WTC11 (cell line): Measurements from ENCODE around the gene AKR1C8.

Experiments used
- ATF1 ChIP-seq: sonication (generic); formaldehyde crosslinking; IDR thresholded peaks from 2 replicates; pipeline ENCODE4 v1.8.1; 2023; ENCODE audit warnings: mild to moderate bottlenecking, moderate library complexity, missing genetic modification reagents
- CREB1 ChIP-seq: sonication (generic); formaldehyde crosslinking; IDR thresholded peaks from 2 replicates; pipeline ENCODE4 v1.8.0; 2023; ENCODE audit warnings: mild to moderate bottlenecking, missing genetic modification reagents
- CTCF ChIP-seq: fragments of 200-600 bp; IDR thresholded peaks from 2 replicates; pipeline ENCODE4 v1.8.0; 2022; ENCODE audit warnings: antibody characterized with exemption
- ELF4 ChIP-seq: sonication (generic); formaldehyde crosslinking; IDR thresholded peaks from 2 replicates; pipeline ENCODE4 v1.8.1; 2022; ENCODE audit warnings: low read depth, mild to moderate bottlenecking, moderate library complexity, missing genetic modification reagents
- ESRRA ChIP-seq: sonication (generic); formaldehyde crosslinking; IDR thresholded peaks from 2 replicates; pipeline ENCODE4 v1.8.1; 2022; ENCODE audit warnings: mild to moderate bottlenecking, missing genetic modification reagents, borderline replicate concordance
- FOXJ3 ChIP-seq: sonication (generic); formaldehyde crosslinking; IDR thresholded peaks from 2 replicates; pipeline ENCODE4 v1.9.0; 2021; ENCODE audit warnings: missing genetic modification reagents, mild to moderate bottlenecking, borderline replicate concordance
- JUN ChIP-seq: sonication (generic); formaldehyde crosslinking; IDR thresholded peaks from 2 replicates; pipeline ENCODE4 v1.8.0; 2023; ENCODE audit warnings: mild to moderate bottlenecking, missing genetic modification reagents
- KAT7 ChIP-seq: sonication (generic); formaldehyde crosslinking; IDR thresholded peaks from 2 replicates; pipeline ENCODE4 v1.8.1; 2023; ENCODE audit warnings: missing genetic modification reagents, mild to moderate bottlenecking, borderline replicate concordance
- NFYB ChIP-seq: sonication (generic); formaldehyde crosslinking; conservative IDR thresholded peaks from 2 replicates; pipeline ENCODE4 v1.8.0; 2022; ENCODE audit warnings: low read depth, missing genetic modification reagents
- NR3C1 ChIP-seq: sonication (generic); formaldehyde crosslinking; conservative IDR thresholded peaks from 2 replicates; pipeline ENCODE4 v1.8.1; 2023; ENCODE audit warnings: low read depth, mild to moderate bottlenecking, missing genetic modification reagents
- RELA ChIP-seq: sonication (generic); formaldehyde crosslinking; IDR thresholded peaks from 2 replicates; pipeline ENCODE4 v1.8.1; 2022; ENCODE audit warnings: missing genetic modification reagents, mild to moderate bottlenecking, borderline replicate concordance
- USF2 ChIP-seq: sonication (generic); formaldehyde crosslinking; IDR thresholded peaks from 2 replicates; pipeline ENCODE4 v1.8.1; 2023; ENCODE audit warnings: mild to moderate bottlenecking, missing genetic modification reagents, moderate library complexity
- ZBTB43 ChIP-seq: sonication (generic); formaldehyde crosslinking; IDR thresholded peaks from 2 replicates; pipeline ENCODE4 v1.8.1; 2023; ENCODE audit warnings: mild to moderate bottlenecking, missing genetic modification reagents
- ZNF121 ChIP-seq: sonication (generic); formaldehyde crosslinking; IDR thresholded peaks from 2 replicates; pipeline ENCODE4 v1.8.0; 2023; ENCODE audit warnings: missing genetic modification reagents

- TF ChIP-seq ELF4 (CRISPR knock-in tag) = no peak
- TF ChIP-seq ESRRA (CRISPR knock-in tag) = no peak
- no peak for TF ChIP-seq CTCF
- no peak for TF ChIP-seq JUN (CRISPR knock-in tag)
- no peak for TF ChIP-seq NFYB (CRISPR knock-in tag)
- no peak for TF ChIP-seq ZBTB43 (CRISPR knock-in tag)
- TF ChIP-seq FOXJ3 (CRISPR knock-in tag) = no peak
- TF ChIP-seq ATF1 (CRISPR knock-in tag) = no peak
- TF ChIP-seq NR3C1 (CRISPR knock-in tag) = no peak
- TF ChIP-seq KAT7 (CRISPR knock-in tag) = no peak
- no peak for TF ChIP-seq RELA
- no peak for TF ChIP-seq CREB1 (CRISPR knock-in tag)
- TF ChIP-seq ZNF121 (CRISPR knock-in tag) = no peak
- TF ChIP-seq USF2 (CRISPR knock-in tag) = no peak
Observed at GRCh38 chr10:5233324-5233723, 48.4 kb upstream of the AKR1C8 start.
